H1 (cell line): ENCODE results near the gene TFR2. TPM values are rescaled to one million over a fixed set of nuclear protein-coding genes. Genes with fewer than 3 reads are reported as not detected.

ENCODE experiments used
- NANOG ChIP-seq: IDR thresholded peaks from 2 replicates; pipeline ENCODE4 v1.6.1; 2011; ENCODE audit warnings: low read length, low read depth, mild to moderate bottlenecking, inconsistent platforms; ENCODE audit not compliant: insufficient read depth, poor library complexity, severe bottlenecking
- POLR2AphosphoS5 ChIP-seq: IDR thresholded peaks from 2 replicates; pipeline ENCODE4 v1.6.1; 2011; ENCODE audit warnings: low read depth, low read length
- SIX5 ChIP-seq: IDR thresholded peaks from 2 replicates; pipeline ENCODE4 v1.6.1; 2011; ENCODE audit warnings: mild to moderate bottlenecking, low read depth, low read length
- SP1 ChIP-seq: IDR thresholded peaks from 2 replicates; pipeline ENCODE4 v1.6.1; 2011; ENCODE audit warnings: low read depth, low read length
- TAF1 ChIP-seq: IDR thresholded peaks from 2 replicates; pipeline ENCODE4 v1.6.1; 2011; ENCODE audit warnings: mild to moderate bottlenecking, low read depth, low read length
- TAF7 ChIP-seq: optimal IDR thresholded peaks from 2 replicates; pipeline ENCODE3; 2011; ENCODE audit warnings: low read depth, mild to moderate bottlenecking, inconsistent platforms, low read length, moderate library complexity, borderline replicate concordance
- polyA plus RNA-seq, 7 experiments: library from polyadenylated mRNA; depleted of rRNA in 3 of 7; stranded (reverse) in 5 of 7; unstranded in 2 of 7; fragments of >200 nt in 5 of 7; fragments of 200-250 nt in 2 of 7; gene quantifications; 1 replicate in 5 of 7; 2 replicates in 1 of 7; 4 replicates in 1 of 7; pipeline versions ENCODE4 v1.2.1 to v1.2.3, GENCODE V29; 2011 to 2013; ENCODE audit warnings: missing spikeins in 2 of 7, mixed read lengths in 2 of 7
- total RNA-seq: library from RNA; stranded (reverse); fragmentation: NEBNext Ultra II Directional; extraction: Animal tissue kit (Norgen Biotek cat#: 25700); gene quantifications from 2 replicates; pipeline ENCODE4 v1.2.1, GENCODE V29; 2021

Gene TFR2
- total and polyA plus RNA-seq, 2 of the 8 experiments (the other 6 are each of a cell fraction or from before 2014, with no cell fraction given): 4.6 to 5.7 TPM

DNA sequence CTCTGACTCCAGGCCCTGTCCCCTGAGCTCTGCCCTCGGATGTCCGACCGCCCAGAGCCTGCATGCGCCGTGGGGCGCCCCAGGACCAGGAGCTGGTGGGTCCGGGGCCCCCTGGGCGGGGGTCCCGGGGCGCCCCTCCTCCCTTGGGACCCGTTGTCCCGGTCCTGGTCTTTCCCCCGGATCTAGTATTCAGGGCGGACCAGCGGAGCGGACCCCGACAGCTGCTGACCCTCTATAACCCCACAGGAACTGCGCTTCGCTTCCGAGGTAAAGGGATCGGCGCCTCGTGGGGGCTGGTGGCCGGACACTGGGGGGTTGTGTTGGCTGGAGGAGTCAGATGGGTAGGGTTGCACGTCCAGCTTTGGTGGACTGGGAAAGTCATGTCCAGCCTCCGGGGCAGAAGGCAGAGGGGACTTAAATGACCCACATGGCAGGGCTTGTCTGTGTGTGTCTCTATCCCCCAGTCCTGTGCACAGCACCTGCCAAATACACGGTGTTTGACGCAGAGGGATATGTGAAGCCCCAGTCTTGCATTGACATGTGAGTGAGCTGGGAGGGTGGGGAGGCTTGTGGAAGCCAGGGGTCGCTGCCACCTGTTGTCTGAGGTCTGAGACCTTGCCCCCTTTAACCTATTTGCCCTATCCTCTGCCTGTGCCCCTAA lies 28.5 kb downstream of the TFR2 start (continued):
- TF ChIP-seq TAF1 (no peak), NANOG (no peak), POLR2AphosphoS5 (no peak), SIX5 (no peak), SP1 (no peak), TAF7 (no peak)
